ENCODE measurements around the gene ZNF587. TPM values are rescaled to one million over a fixed set of nuclear protein-coding genes. Genes with fewer than 3 reads are reported as not detected.

The ZNF587 gene
- total and polyA plus RNA-seq, 2 of the 13 experiments (the other 11 are each of a cell fraction or from before 2014, with no cell fraction given) = 8.7 to 17.5 TPM

DNA sequence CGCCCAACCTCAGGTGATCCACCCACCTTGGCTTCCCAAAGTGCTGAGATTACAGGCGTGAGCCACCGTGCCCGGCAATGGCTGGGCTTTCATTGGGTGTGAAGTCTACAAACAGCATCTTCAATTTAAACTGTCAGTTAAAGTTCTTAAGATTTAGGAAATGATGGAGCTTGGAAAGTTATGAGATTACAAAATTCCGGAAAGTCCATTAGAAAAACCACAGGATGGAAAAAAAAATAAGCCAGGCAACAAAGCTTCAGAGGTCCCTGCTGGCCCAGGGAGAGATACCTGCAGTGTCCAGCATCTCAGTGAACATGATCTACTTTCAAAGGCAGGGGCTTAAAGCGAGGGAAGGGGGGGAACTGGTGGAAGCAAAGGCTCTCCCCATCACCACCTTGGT, 24.1 kb upstream of the ZNF587 start:
- no peak for FAIRE-seq
- POLR2A ChIA-PET = no interaction called here
- intact Hi-C loops (cut with micrococcal nuclease; ENCODE audit: unreplicated experiment) = loop anchor here (10.0 kb wide), 1 partner anchor 329 kb away; the partner anchor contains the start of gene ZNF329

DNA sequence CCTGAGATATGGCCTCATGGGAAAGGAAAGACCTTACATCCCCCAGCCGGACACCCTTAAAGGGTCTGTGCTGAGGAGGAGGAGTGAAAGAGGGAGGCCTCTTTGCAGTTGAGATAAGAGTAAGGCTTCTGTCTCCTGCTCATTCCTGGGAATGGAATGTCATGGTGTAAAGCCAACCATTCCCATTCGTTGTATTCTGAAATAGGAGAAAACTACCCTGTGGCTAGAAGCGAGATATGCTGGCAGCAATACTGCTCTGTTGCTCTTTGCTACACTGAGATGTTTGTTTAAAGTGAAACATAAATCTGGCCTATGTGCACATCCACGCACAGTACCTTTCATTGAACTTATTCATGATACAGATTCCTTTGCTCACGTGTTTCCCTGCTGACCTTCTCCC, 20.3 kb upstream of the ZNF587 start:
- ATAC-seq (peak; percentile 47), FAIRE-seq (peak; percentile 61), DNase-seq (ENCODE audit: low spot score) (peak; percentile 59)
- ChIA-PET POLR2A (interaction anchor here (1.2 to 1.5 kb wide), 3 partner anchors 10 to 82 kb away, joined by 3 to 6 read pairs (median 5); partner anchors contain the start of gene ZNF776), CTCF (ENCODE audit: low intra/inter-chr PET ratio, low total read pairs) (no interaction called here)
- Histone ChIP-seq H4K20me1 (ENCODE audit: insufficient read depth, low read length) (peaks cover 6% of the 10 kb centered on the region; the same call in 1 of the 2 replicates), H3K27me3 (ENCODE audit: control insufficient read depth in 1 of 2, insufficient read depth in 2 of 2, low read length in 2 of 2) (no peaks in the 10 kb centered on the region), H3K9ac (ENCODE audit: insufficient read depth, low read depth, low read length) (no peak overlapping the region), H3K4me2 (ENCODE audit: low read depth, low read length) (peak overlapping the region; percentile 48), H3K9me3 (ENCODE audit: low read length) (no peaks in the 10 kb centered on the region), H3K27ac (ENCODE audit: extremely low read length, insufficient read depth, low read length) (peak overlapping the region; percentile 66), H2AFZ (ENCODE audit: low read length) (no peak overlapping the region), H3K4me3 (replicated peaks in 1 of 3; ENCODE audit: insufficient read depth in 1 of 3, low read depth in 2 of 3, low read length in 3 of 3) (no peak overlapping the region), H3K36me3 (replicated peaks in 1 of 2; ENCODE audit: control insufficient read depth in 1 of 2, insufficient read depth in 2 of 2, low read length in 2 of 2) (peaks cover 2 to 14% of the 10 kb centered on the region in 2 experiments; a peak in 2 of 5 replicates), H3K79me2 (ENCODE audit: insufficient read depth, low read length) (peaks cover 58% of the 10 kb centered on the region), H3K4me1 (ENCODE audit: insufficient read depth, low read length) (peaks cover 42% of the 10 kb centered on the region)
- BruUV-seq (replicated peaks) = no TSS peak
- intact Hi-C loops (cut with micrococcal nuclease; ENCODE audit: unreplicated experiment) = loop anchor here (10.0 kb wide), 1 partner anchor 325 kb away; the partner anchor contains the start of gene ZNF329
- in situ Hi-C loops (cut with HindIII; ENCODE audit: extremely low pct_ligation_motif_present, low pct_unique_long_range_greater_than_20kb) = no loop called here
- WGBS (ENCODE audit: low lambda C conversion rate) = 29% methylated on average over 5 of the region's 5 CpGs
- TF ChIP-seq ZNF780A (CRISPR knock-in tag; IDR thresholded peaks at IDR 0.05) (no peak), ARNTL (CRISPR knock-in tag; IDR thresholded peaks at IDR 0.05) (0 out of 2 replicates have a peak, but pooled peaks have one; percentile 27), PHB2 (IDR thresholded peaks at IDR 0.05; ENCODE audit: partially characterized antibody) (no peak), ZNF3 (CRISPR knock-in tag; IDR thresholded peaks at IDR 0.05) (no peak), IKZF1 (IDR thresholded peaks at IDR 0.05) (no peak), ZNF749 (CRISPR knock-in tag; IDR thresholded peaks at IDR 0.05; ENCODE audit: borderline replicate concordance) (no peak)
- TF ChIP-seq, protein P1, sequence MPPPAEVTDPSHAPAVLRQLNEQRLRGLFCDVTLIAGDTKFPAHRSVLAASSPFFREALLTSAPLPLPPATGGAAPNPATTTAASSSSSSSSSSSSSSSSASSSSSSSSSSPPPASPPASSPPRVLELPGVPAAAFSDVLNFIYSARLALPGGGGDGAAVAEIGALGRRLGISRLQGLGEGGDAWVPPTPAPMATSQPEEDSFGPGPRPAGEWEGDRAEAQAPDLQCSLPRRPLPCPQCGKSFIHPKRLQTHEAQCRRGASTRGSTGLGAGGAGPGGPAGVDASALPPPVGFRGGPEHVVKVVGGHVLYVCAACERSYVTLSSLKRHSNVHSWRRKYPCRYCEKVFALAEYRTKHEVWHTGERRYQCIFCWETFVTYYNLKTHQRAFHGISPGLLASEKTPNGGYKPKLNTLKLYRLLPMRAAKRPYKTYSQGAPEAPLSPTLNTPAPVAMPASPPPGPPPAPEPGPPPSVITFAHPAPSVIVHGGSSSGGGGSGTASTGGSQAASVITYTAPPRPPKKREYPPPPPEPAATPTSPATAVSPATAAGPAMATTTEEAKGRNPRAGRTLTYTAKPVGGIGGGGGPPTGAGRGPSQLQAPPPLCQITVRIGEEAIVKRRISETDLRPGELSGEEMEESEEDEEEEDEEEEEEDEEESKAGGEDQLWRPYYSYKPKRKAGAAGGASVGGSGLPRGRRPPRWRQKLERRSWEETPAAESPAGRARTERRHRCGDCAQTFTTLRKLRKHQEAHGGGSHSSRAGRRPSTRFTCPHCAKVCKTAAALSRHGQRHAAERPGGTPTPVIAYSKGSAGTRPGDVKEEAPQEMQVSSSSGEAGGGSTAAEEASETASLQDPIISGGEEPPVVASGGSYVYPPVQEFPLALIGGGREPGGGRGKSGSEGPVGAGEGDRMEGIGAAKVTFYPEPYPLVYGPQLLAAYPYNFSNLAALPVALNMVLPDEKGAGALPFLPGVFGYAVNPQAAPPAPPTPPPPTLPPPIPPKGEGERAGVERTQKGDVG (CRISPR knock-in tag; IDR thresholded peaks at IDR 0.05; ENCODE audit: borderline replicate concordance) = no peak
- TF ChIP-seq, protein P2, sequence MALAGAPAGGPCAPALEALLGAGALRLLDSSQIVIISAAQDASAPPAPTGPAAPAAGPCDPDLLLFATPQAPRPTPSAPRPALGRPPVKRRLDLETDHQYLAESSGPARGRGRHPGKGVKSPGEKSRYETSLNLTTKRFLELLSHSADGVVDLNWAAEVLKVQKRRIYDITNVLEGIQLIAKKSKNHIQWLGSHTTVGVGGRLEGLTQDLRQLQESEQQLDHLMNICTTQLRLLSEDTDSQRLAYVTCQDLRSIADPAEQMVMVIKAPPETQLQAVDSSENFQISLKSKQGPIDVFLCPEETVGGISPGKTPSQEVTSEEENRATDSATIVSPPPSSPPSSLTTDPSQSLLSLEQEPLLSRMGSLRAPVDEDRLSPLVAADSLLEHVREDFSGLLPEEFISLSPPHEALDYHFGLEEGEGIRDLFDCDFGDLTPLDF (CRISPR knock-in tag; IDR thresholded peaks at IDR 0.05) = no peak
- TF ChIP-seq, protein P3, sequence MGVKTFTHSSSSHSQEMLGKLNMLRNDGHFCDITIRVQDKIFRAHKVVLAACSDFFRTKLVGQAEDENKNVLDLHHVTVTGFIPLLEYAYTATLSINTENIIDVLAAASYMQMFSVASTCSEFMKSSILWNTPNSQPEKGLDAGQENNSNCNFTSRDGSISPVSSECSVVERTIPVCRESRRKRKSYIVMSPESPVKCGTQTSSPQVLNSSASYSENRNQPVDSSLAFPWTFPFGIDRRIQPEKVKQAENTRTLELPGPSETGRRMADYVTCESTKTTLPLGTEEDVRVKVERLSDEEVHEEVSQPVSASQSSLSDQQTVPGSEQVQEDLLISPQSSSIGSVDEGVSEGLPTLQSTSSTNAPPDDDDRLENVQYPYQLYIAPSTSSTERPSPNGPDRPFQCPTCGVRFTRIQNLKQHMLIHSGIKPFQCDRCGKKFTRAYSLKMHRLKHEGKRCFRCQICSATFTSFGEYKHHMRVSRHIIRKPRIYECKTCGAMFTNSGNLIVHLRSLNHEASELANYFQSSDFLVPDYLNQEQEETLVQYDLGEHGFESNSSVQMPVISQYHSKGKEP (CRISPR knock-in tag; IDR thresholded peaks at IDR 0.05) = no peak
- TF ChIP-seq, protein P4, sequence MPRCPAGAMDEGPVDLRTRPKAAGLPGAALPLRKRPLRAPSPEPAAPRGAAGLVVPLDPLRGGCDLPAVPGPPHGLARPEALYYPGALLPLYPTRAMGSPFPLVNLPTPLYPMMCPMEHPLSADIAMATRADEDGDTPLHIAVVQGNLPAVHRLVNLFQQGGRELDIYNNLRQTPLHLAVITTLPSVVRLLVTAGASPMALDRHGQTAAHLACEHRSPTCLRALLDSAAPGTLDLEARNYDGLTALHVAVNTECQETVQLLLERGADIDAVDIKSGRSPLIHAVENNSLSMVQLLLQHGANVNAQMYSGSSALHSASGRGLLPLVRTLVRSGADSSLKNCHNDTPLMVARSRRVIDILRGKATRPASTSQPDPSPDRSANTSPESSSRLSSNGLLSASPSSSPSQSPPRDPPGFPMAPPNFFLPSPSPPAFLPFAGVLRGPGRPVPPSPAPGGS (CRISPR knock-in tag; IDR thresholded peaks at IDR 0.05) = no peak

More for the DNA sequence above, 24.1 kb upstream of the ZNF587 start:
- in situ Hi-C loops (cut with HindIII; ENCODE audit: extremely low pct_ligation_motif_present, low pct_unique_long_range_greater_than_20kb) = no loop called here
- TF ChIP-seq DPF2 (CRISPR knock-in tag; IDR thresholded peaks at IDR 0.05; ENCODE audit: borderline replicate concordance, low read depth) (no peak), NCOA5 (CRISPR knock-in tag; IDR thresholded peaks at IDR 0.05) (no peak)
- Histone ChIP-seq H2AFZ (ENCODE audit: low read length) (no peak overlapping the region), H3K27ac (ENCODE audit: extremely low read length, insufficient read depth, low read length) (no peak overlapping the region), H3K36me3 (replicated peaks in 1 of 2; ENCODE audit: control insufficient read depth in 1 of 2, insufficient read depth in 2 of 2, low read length in 2 of 2) (peaks cover 2 to 18% of the 10 kb centered on the region in 2 experiments; a peak in 2 of 5 replicates), H3K4me2 (ENCODE audit: low read depth, low read length) (no peak overlapping the region), H4K20me1 (ENCODE audit: insufficient read depth, low read length) (peaks cover 16% of the 10 kb centered on the region; the same call in 1 of the 2 replicates), H3K9me3 (ENCODE audit: low read length) (no peaks in the 10 kb centered on the region), H3K4me1 (ENCODE audit: insufficient read depth, low read length) (peaks cover 77% of the 10 kb centered on the region), H3K4me3 (replicated peaks in 1 of 3; ENCODE audit: insufficient read depth in 1 of 3, low read depth in 2 of 3, low read length in 3 of 3) (no peak overlapping the region), H3K79me2 (ENCODE audit: insufficient read depth, low read length) (peaks cover 78% of the 10 kb centered on the region), H3K27me3 (ENCODE audit: control insufficient read depth in 1 of 2, insufficient read depth in 2 of 2, low read length in 2 of 2) (no peaks in the 10 kb centered on the region), H3K9ac (ENCODE audit: insufficient read depth, low read depth, low read length) (no peak overlapping the region)
- DNase-seq (ENCODE audit: low spot score) (no peak), ATAC-seq (no peak)
- WGBS (ENCODE audit: low lambda C conversion rate) = 92% methylated on average over 6 of the region's 6 CpGs
- no TSS peak for BruUV-seq (replicated peaks)
- CTCF ChIA-PET (ENCODE audit: low intra/inter-chr PET ratio, low total read pairs) = no interaction called here
